Erythroblast (primary cell): ENCODE measurements around the gene CTSF.

Experiments used
- GATA1 ChIP-seq: IDR thresholded peaks from 2 replicates; pipeline ENCODE4 v1.6.1; 2011; ENCODE audit warnings: low read depth, mild to moderate bottlenecking, control low read depth, low read length, moderate library complexity
- POLR2A ChIP-seq: IDR thresholded peaks from 2 replicates; pipeline ENCODE4 v1.6.1; 2011; ENCODE audit warnings: mild to moderate bottlenecking, low read length

GRCh38 chr11:66580803-66581202 lies 12.4 kb upstream of the CTSF start:
- TF ChIP-seq GATA1 (no peak), POLR2A (no peak)
